ENCODE results near the gene MRPS23.

DNA sequence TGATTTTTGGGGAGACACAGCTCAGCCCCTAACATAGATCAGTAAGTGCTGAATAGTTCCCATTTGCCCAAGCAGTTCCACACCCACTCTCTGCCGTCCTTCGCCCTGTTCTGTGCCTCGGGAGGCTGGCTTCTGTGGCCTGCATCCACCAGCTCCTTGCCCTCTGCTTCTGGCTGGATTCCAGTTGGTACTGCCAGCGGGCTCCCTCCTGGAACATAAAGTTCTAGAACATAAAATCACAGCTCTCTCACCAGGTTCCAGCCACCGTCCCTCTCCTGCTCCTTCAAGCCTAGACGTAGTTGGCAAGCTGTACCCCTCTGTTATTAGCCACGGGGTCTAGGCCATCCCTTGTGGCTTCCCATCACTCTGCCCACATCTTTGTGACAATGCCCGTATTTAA, 3.9 kb upstream of the MRPS23 start:
- TF ChIP-seq, protein P1, sequence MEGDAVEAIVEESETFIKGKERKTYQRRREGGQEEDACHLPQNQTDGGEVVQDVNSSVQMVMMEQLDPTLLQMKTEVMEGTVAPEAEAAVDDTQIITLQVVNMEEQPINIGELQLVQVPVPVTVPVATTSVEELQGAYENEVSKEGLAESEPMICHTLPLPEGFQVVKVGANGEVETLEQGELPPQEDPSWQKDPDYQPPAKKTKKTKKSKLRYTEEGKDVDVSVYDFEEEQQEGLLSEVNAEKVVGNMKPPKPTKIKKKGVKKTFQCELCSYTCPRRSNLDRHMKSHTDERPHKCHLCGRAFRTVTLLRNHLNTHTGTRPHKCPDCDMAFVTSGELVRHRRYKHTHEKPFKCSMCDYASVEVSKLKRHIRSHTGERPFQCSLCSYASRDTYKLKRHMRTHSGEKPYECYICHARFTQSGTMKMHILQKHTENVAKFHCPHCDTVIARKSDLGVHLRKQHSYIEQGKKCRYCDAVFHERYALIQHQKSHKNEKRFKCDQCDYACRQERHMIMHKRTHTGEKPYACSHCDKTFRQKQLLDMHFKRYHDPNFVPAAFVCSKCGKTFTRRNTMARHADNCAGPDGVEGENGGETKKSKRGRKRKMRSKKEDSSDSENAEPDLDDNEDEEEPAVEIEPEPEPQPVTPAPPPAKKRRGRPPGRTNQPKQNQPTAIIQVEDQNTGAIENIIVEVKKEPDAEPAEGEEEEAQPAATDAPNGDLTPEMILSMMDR (IDR thresholded peaks at IDR 0.05; ENCODE audit: insufficient read depth, low read length, poor library complexity, severe bottlenecking), result no peak
- TF ChIP-seq EZH2phosphoT487 (conservative IDR thresholded peaks at IDR 0.05; ENCODE audit: low read length), result no peak

Measured in SU-DHL-6 (cell line).